Activated CD4-positive, alpha-beta T cell treated with anti-CD3 and anti-CD28 coated beads, Interleukin-2, amount 10 ng/mL, durations not matched to agents 7 days and 5 days (primary cell): ENCODE measurements around the gene PTPN1. TPM values are rescaled to one million over a fixed set of nuclear protein-coding genes. Genes with fewer than 3 reads are reported as not detected.
"Not testable (repeated sequence)": the region's sequence is repeated elsewhere in the genome, so short reads cannot be mapped to it uniquely, and the experiment has no call there.

Experiments
- CTCF ChIA-PET: fragments of 350-600 bp; sonication (Branson Sonifier 250); formaldehyde crosslinking; loops from one replicate; lab custom pipeline; 2021; ENCODE audit warnings: antibody characterized with exemption; lab: Charles Lee
- POLR2A ChIA-PET: fragments of 350-600 bp; sonication (Branson Sonifier 250); formaldehyde crosslinking; loops from one replicate; lab custom pipeline; 2021; ENCODE audit warnings: antibody characterized with exemption; lab: Charles Lee
- DNase-seq: peaks from one replicate; pipeline ENCODE4 v3.0.0-alpha.2; 2020
- H3K27ac Mint-ChIP-seq: one replicate; pipeline ENCODE4 v1.8.0; 2021; ENCODE audit warnings: mild to moderate bottlenecking, moderate library complexity, mixed read lengths
- H3K27me3 Mint-ChIP-seq: one replicate; pipeline ENCODE4 v1.8.0; 2021; ENCODE audit warnings: mixed read lengths
- H3K36me3 Mint-ChIP-seq: one replicate; pipeline ENCODE4 v1.8.0; 2021; ENCODE audit warnings: low read depth, mixed read lengths
- H3K4me1 Mint-ChIP-seq: one replicate; pipeline ENCODE4 v1.8.0; 2021; ENCODE audit warnings: mixed read lengths
- H3K4me3 Mint-ChIP-seq: one replicate; pipeline ENCODE4 v1.8.0; 2021; ENCODE audit warnings: mild to moderate bottlenecking, moderate library complexity, mixed read lengths
- H3K9me3 Mint-ChIP-seq: one replicate; pipeline ENCODE4 v1.8.0; 2021; ENCODE audit warnings: mixed read lengths
- total RNA-seq, 2 experiments: library from RNA; stranded (reverse); gene quantifications; one replicate each; pipeline ENCODE4 v1.2.3, GENCODE V29; 2021

PTPN1 gene
- total RNA-seq, 2 experiments from 2014 or later = 66.4 to 75.3 TPM

DNA sequence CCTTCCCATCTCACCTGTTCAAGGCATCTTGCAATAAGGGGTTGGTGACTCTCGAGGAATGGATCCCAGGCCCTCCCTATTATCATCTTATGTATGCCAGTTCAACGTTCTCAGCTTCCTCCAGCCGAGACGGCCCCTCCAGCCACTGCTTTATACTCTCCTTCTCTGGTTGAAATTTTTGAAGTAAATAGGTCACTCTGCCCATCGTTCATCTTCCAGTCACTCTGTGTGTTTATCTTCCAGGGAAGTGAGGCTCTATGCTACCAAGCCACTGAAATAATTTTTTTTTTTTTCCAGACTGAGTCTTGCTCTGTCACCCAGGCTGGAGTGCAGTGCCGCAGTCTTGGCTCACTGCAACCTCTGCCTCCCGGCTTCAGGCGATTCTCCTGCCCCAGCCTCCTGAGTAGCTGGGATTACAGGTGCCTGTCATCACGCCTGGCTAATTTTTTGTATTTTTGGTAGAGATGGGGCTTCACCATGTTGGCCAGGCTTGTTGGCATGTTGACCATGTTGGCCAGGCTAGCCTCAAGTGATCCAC is 17.0 kb downstream of the PTPN1 start:
- Mint-ChIP-seq H3K36me3 (peaks cover 24% of the 10 kb centered on the region), H3K4me1 (peaks cover 37% of the 10 kb centered on the region), H3K27ac (no peak overlapping the region), H3K4me3 (no peak overlapping the region), H3K27me3 (no peaks in the 10 kb centered on the region), H3K9me3 (no peaks in the 10 kb centered on the region)
- CTCF ChIA-PET = interaction anchor here (0.6 to 1.1 kb wide), 5 partner anchors 15 to 277 kb away, joined by 3 to 4 read pairs (median 3); no protein-coding TSS in a partner anchor
- POLR2A ChIA-PET = no interaction called here
- DNase-seq = no peak

DNA sequence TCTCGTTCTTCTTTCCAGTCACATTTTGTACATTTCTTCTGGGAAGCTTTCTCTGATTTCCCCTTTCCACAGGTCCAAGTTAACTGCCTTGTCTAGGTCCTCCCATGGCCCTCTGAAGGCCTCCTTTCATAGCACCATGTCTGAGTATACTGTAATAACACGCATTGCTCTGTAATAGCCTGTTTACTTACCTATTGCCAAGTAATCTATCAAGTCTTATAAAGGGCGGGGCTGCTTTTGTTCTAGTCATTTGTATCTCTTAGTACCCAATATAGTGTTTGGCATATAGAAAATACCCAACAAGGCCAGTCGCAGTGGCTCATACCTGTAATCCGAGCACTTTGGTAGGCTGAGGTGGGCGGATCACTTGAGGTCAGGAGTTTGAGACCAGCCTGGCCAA is 17.9 kb downstream of the PTPN1 start:
- CTCF ChIA-PET = interaction anchor here (0.9 to 1.1 kb wide), 2 partner anchors 21 to 25 kb away, joined by 3 to 5 read pairs; no protein-coding TSS in a partner anchor
- Mint-ChIP-seq H3K4me1 (peaks cover 37% of the 10 kb centered on the region), H3K27me3 (no peaks in the 10 kb centered on the region), H3K36me3 (peaks cover 19% of the 10 kb centered on the region), H3K9me3 (no peaks in the 10 kb centered on the region), H3K4me3 (no peak overlapping the region), H3K27ac (no peak overlapping the region)
- POLR2A ChIA-PET = no interaction called here
- no peak for DNase-seq

DNA sequence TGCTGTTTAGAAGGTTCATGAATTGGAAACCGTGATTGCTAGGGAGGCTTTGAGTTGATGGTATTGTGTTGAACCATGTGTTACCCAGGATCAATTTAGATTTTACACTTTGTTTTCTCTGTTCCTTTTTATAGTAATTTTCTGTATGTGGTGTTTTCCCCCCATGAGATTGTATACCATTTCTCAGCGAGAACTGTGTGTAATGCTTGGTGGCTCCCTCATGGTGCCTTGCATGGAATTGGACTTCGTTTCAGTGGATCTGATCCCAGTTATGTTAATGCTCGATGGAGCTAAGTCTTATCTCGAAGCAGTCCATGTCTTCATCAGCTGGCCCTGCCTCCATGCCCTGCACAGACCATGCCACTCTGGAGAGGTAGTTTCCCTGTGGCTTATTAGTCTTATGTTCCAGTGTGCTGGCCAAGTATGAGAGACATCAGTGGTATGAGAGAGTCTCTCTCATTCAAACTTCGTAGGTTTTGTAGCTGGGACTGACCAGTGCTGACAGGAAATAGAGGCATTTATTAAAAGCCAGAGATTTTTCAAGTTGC is 18.7 kb downstream of the PTPN1 start:
- Mint-ChIP-seq H3K9me3 (no peaks in the 10 kb centered on the region), H3K36me3 (peaks cover 11% of the 10 kb centered on the region), H3K27ac (no peak overlapping the region), H3K4me1 (peaks cover 30% of the 10 kb centered on the region), H3K27me3 (no peaks in the 10 kb centered on the region), H3K4me3 (no peak overlapping the region)
- no peak for DNase-seq
- ChIA-PET CTCF (interaction anchor here (0.7 to 1.3 kb wide), 3 partner anchors 26 to 31 kb away, joined by 3 to 5 read pairs (median 3); no protein-coding TSS in a partner anchor), POLR2A (no interaction called here)

DNA sequence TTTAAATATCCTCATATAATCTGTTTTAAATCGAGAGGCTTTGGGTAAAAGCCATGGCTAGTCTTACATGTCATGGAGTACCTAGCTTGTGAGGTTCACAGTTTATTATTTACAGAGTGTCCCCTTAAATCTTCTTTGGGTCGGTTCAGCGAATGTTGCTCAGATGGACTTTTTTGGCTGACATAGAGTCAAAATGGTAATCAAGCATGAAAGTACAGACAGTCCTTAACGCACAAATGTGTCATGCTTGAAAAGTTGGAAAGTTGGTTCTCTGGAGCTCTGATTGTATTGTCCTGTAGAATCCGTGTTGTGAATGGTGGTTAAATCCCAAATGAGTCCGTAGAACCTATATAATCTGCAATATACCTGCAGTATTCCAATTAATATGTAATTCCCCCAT is 22.0 kb downstream of the PTPN1 start:
- ChIA-PET POLR2A (no interaction called here), CTCF (interaction anchor here (0.8 kb wide), 1 partner anchor 10 kb away, joined by 3 read pairs; no protein-coding TSS in a partner anchor)
- Mint-ChIP-seq H3K4me1 (peaks cover 40% of the 10 kb centered on the region), H3K36me3 (peaks cover 20% of the 10 kb centered on the region), H3K4me3 (no peak overlapping the region), H3K27ac (no peak overlapping the region), H3K9me3 (no peaks in the 10 kb centered on the region), H3K27me3 (no peaks in the 10 kb centered on the region)
- no peak for DNase-seq

DNA sequence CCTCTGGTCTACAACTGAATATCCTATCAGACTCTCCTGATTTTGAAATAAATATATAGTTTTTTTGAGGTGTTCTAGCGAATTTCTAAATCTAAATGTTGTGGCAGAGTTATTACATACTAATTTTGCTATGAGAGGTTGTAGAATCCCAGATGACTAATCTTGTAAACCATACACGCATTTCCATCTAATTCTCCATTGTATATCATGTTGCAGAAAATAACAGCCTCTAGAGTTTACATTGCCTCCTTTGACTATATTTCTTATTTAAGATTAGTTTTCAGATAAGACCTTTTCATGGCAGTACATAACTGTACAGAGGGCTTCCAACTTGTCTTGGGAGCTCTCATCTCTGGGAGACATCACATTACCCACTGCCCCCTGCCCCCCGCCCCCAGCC is 22.9 kb downstream of the PTPN1 start:
- no peak overlapping the region for H3K27ac Mint-ChIP-seq
- POLR2A ChIA-PET = no interaction called here

DNA sequence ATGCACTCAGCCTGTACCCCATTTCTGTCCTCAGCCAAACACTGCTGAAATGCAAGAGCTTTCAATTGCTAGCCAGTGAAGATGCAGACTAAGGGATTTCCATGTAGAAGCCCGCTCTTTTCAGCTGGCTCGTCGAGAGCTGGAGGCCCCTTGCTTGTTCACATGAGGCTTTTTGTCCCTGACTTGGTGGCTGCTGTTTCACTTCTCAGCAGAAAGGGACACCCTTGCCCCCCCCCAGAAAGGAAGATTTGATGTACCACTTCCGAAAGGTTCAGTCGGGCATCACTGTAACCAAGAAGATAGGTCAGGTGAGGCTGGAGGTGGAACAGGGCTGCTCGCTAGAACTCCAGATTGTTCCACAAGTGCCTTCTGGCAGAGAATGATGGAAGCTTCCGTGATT is 23.3 kb downstream of the PTPN1 start:
- ChIA-PET CTCF (interaction anchor here (0.6 to 1.6 kb wide), 4 partner anchors 8 to 53 kb away, joined by 3 to 5 read pairs (median 4); no protein-coding TSS in a partner anchor), POLR2A (no interaction called here)
- Mint-ChIP-seq H3K27me3 (no peaks in the 10 kb centered on the region), H3K4me3 (no peak overlapping the region), H3K27ac (no peak overlapping the region), H3K9me3 (no peaks in the 10 kb centered on the region), H3K4me1 (peaks cover 52% of the 10 kb centered on the region), H3K36me3 (peaks cover 25% of the 10 kb centered on the region)
- DNase-seq = no peak

More for the DNA sequence above, 22.9 kb downstream of the PTPN1 start:
- no peak for DNase-seq
- H3K9me3 Mint-ChIP-seq = no peaks in the 10 kb centered on the region
- CTCF ChIA-PET = interaction anchor here (0.6 to 1.6 kb wide), 4 partner anchors 8 to 53 kb away, joined by 3 to 5 read pairs (median 4); no protein-coding TSS in a partner anchor
- H3K36me3 Mint-ChIP-seq = peaks cover 25% of the 10 kb centered on the region
- H3K4me3 Mint-ChIP-seq = no peak overlapping the region
- H3K4me1 Mint-ChIP-seq = peaks cover 48% of the 10 kb centered on the region
- H3K27me3 Mint-ChIP-seq = no peaks in the 10 kb centered on the region

DNA sequence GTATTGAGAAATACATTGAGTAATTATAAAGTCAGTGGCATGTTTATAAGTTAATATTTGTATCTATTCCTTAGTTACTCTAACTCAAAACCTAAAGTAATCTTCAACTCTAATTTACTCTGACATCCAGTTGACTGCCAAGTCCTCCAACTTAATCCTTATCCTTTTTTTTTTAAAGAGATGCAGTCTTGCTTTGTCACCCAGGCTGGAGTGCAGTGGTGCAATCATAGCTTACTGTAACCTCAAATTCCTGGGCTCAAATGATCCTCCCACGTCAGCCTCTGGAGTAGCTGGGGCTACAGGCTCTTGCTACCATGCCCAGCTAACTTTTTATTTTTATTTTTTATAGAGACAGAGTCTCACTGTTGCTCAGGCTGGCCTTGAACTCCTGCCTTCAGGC is 24.4 kb downstream of the PTPN1 start:
- H3K4me3 Mint-ChIP-seq = no peak overlapping the region
- CTCF ChIA-PET = interaction anchor here (0.9 to 1.9 kb wide), 3 partner anchors 9 to 46 kb away, joined by 3 to 5 read pairs (median 4); no protein-coding TSS in a partner anchor

DNA sequence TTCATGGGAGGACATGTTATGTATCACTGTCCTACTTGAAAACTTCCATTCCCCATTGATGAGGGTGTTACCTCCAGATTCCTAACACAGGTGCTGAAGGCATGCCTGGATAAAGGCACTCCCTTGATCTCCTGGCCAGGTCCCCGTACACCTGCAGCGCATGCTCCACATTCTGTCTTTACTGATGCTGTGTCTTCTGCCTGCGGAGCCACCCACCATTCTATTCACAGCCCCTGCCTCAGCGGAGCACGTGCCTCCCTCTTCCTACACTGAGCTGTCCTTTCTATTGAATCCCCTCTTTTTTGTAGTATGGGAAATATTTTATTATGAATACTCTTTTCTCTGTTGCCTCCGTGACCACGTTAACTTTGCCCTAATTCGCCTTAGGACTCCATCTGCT is 25.0 kb downstream of the PTPN1 start:
- CTCF ChIA-PET = interaction anchor here (0.7 to 1.9 kb wide), 2 partner anchors 9 to 41 kb away, joined by 3 to 5 read pairs; no protein-coding TSS in a partner anchor
- no peaks in the 10 kb centered on the region for H3K9me3 Mint-ChIP-seq
- no peak overlapping the region for H3K27ac Mint-ChIP-seq
- H3K4me1 Mint-ChIP-seq = peaks cover 47% of the 10 kb centered on the region
- DNase-seq = no peak
- H3K27me3 Mint-ChIP-seq = no peaks in the 10 kb centered on the region
- H3K4me3 Mint-ChIP-seq = no peak overlapping the region
- POLR2A ChIA-PET = no interaction called here
- peaks cover 27% of the 10 kb centered on the region for H3K36me3 Mint-ChIP-seq

More for the DNA sequence above, 24.4 kb downstream of the PTPN1 start:
- no peaks in the 10 kb centered on the region for H3K9me3 Mint-ChIP-seq
- H3K27me3 Mint-ChIP-seq = no peaks in the 10 kb centered on the region
- H3K4me1 Mint-ChIP-seq = peaks cover 46% of the 10 kb centered on the region
- H3K36me3 Mint-ChIP-seq = peaks cover 24% of the 10 kb centered on the region
- no peak overlapping the region for H3K27ac Mint-ChIP-seq
- POLR2A ChIA-PET = no interaction called here
- no peak for DNase-seq

DNA sequence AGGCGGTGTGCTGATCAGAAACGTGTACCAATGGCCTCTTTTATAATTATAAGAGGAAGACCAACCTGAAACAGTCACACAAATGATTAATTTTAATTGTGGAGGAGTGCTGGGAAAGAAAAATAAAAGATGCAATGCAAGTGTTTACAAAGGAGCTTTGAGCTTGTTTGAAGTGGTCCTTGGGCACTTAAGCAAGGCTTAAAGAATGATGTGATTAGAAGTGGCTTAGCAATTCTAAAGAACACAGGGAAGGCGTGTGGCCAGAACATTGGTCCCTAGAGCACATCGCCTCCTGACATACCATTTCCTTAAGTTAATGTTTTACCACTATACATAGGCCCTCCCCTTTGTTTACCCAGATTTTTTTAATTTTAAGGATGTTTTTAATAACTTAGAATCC is 26.1 kb downstream of the PTPN1 start:
- Mint-ChIP-seq H3K27me3 (no peaks in the 10 kb centered on the region), H3K4me1 (peaks cover 57% of the 10 kb centered on the region)

DNA sequence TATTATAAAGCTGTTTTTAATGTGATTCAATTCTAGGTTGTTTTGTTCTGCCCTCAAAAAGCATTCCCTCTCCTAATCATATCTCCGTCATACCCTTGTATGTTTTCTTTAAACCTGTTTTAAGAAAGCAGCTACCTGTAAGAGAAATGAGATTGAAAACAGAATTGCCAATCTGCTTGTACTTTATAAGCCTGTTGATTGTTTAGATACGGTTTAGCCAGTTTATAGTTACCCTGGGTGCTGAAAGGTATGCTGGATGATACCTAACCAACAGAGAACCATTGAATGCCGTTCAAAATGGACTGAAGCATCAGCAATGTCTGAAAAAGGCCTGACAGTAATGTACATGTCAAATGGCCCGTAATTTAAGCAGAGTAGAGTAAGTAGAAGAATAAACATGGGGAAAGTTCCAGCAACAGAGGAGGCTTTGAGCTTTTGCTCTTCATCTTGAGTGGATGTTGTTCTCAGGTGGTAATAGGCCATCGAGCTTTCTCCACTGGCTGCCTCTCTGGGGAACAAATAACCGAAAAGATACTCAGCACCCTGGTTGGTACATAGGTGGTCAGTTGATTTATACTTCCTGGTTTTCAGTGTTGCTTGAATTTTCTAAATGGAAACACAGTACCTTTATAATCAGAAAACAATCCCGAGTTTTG is 27.5 kb downstream of the PTPN1 start:
- Mint-ChIP-seq H3K27me3 (no peaks in the 10 kb centered on the region), H3K27ac (no peak overlapping the region), H3K9me3 (no peaks in the 10 kb centered on the region), H3K36me3 (peaks cover 50% of the 10 kb centered on the region), H3K4me1 (peaks cover 59% of the 10 kb centered on the region), H3K4me3 (no peak overlapping the region)
- no peak for DNase-seq
- ChIA-PET POLR2A (no interaction called here), CTCF (interaction anchor here (0.6 to 2.1 kb wide), 9 partner anchors 8 to 119 kb away, joined by 3 to 7 read pairs (median 4); no protein-coding TSS in a partner anchor)

More for the DNA sequence above, 26.1 kb downstream of the PTPN1 start:
- Mint-ChIP-seq H3K36me3 (peaks cover 38% of the 10 kb centered on the region), H3K4me3 (no peak overlapping the region), H3K27ac (no peak overlapping the region), H3K9me3 (no peaks in the 10 kb centered on the region)
- CTCF ChIA-PET = interaction anchor here (0.7 to 1.6 kb wide), 3 partner anchors 15 to 37 kb away, joined by 3 to 4 read pairs (median 3); no protein-coding TSS in a partner anchor
- POLR2A ChIA-PET = no interaction called here
- DNase-seq = no peak

DNA sequence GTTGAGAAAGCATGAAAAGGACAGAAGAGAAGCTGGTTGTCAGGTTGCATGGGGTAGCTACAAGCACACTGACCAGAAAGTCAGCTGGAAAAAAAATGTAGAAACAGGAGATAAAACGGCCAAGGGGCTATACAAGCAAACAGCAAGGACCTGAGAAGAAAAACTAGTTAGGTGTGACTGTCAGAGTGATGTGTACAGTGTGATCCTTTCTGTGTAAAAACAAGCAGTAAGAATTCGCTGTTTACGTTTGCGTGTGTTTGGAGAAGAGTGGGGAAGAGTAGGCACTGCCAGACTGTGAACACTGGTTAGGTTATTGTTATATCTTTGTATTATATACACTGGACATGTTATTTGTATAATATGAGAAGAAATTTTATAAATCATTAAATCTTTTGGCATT is 28.1 kb downstream of the PTPN1 start:
- H3K4me3 Mint-ChIP-seq = no peak overlapping the region
- H3K27me3 Mint-ChIP-seq = no peaks in the 10 kb centered on the region
- H3K4me1 Mint-ChIP-seq = peaks cover 60% of the 10 kb centered on the region

DNA sequence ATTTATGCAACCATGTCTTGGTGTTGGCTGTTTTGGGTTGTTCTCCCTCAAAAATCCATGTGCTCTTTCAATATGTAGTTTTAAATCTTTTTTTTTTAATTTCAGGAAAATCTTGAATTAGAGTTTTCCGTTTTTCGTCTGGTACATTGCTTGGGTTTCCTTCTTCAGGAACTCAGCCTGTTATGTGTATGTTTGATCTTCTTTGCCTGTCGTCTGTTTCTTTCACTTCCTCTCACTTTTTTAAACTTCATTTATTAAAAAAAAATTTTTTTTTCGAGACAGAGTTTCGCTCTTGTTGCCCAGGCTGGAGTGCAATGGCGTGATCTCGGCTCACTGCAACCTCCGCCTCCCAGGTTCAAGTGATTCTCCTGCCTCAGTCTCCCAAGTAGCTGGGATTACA is 29.6 kb downstream of the PTPN1 start:
- DNase-seq, H3K4me3 Mint-ChIP-seq, H3K9me3 Mint-ChIP-seq, POLR2A ChIA-PET, H3K27me3 Mint-ChIP-seq, H3K27ac Mint-ChIP-seq: not testable (repeated sequence)
- H3K4me1 Mint-ChIP-seq = peaks cover 68% of the 10 kb centered on the region
- peaks cover 56% of the 10 kb centered on the region for H3K36me3 Mint-ChIP-seq
- CTCF ChIA-PET = interaction anchor here (1.0 kb wide), 1 partner anchor 22 kb away, joined by 3 read pairs; no protein-coding TSS in a partner anchor

More for the DNA sequence above, 28.1 kb downstream of the PTPN1 start:
- CTCF ChIA-PET = interaction anchor here (0.6 to 2.1 kb wide), 7 partner anchors 8 to 118 kb away, joined by 3 to 7 read pairs (median 4); no protein-coding TSS in a partner anchor
- Mint-ChIP-seq H3K9me3 (no peaks in the 10 kb centered on the region), H3K27ac (no peak overlapping the region), H3K36me3 (peaks cover 52% of the 10 kb centered on the region)
- DNase-seq = no peak
- POLR2A ChIA-PET = no interaction called here
